Measurements from ENCODE around the gene RAP1GAP2. TPM values are rescaled to one million over a fixed set of nuclear protein-coding genes. Genes with fewer than 3 reads are reported as not detected.

The RAP1GAP2 gene
- polyA plus RNA-seq, 1 of the 3 experiments (the other 2 are of a cell fraction) = 22.0 TPM

- TF ChIP-seq REST (IDR thresholded peaks at IDR 0.05; ENCODE audit: low read depth, low read length) = no peak
- TF ChIP-seq TCF12 (IDR thresholded peaks at IDR 0.05) = no peak
These were observed 179.3 kb downstream of the RAP1GAP2 start (continued) for GRCh38 chr17:2975469-2975958.

DNA sequence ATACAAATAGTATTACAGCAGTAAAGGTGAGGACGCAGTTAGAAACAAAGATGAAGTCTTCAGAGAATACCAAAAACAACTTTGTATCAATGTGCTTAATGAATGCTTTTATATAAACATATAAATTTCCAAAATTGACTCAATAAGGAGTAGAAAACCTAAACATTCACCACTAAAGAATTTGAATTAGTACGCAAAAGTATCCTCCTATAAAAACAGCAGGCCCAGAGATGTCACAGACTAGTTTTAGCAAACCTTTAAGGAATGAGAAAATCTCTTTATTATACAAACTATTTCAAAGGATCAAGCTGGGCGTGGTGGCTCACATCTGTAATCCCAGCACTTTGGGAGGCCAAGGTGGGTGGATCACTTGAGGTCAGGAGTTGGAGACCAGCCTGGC is 180.9 kb downstream of the RAP1GAP2 start:
- no peaks in the 10 kb centered on the region for H4K20me1 ChIP-seq (ENCODE audit: insufficient read depth)
- H3K9me2 ChIP-seq = no peaks in the 10 kb centered on the region
- no peaks in the 10 kb centered on the region for H3K79me2 ChIP-seq (ENCODE audit: insufficient read depth)
- peaks cover 4% of the 10 kb centered on the region; the same call in 1 of the 2 replicates for H3K9me3 ChIP-seq
- CTCF ChIA-PET = interaction anchor here (0.7 to 2.0 kb wide), 2 partner anchors 42 to 128 kb away, joined by 3 to 6 read pairs; no protein-coding TSS in a partner anchor
- TF ChIP-seq GATA2 (CRISPR knock-in tag; IDR thresholded peaks at IDR 0.05) (no peak), NRF1 (IDR thresholded peaks at IDR 0.05; ENCODE audit: low read depth, low read length) (no peak), GABPA (IDR thresholded peaks at IDR 0.05; ENCODE audit: low read depth) (no peak), TEAD4 (IDR thresholded peaks at IDR 0.05; ENCODE audit: borderline replicate concordance, insufficient read depth) (no peak), RAD21 (IDR thresholded peaks at IDR 0.05; ENCODE audit: low read length) (no peak), CHD2 (IDR thresholded peaks at IDR 0.05; ENCODE audit: low read length, partially characterized antibody) (no peak), SMC3 (IDR thresholded peaks at IDR 0.05; ENCODE audit: low read depth, low read length) (no peak), RCOR1 (IDR thresholded peaks at IDR 0.05; ENCODE audit: low read length) (no peak), POLR2AphosphoS5 (IDR thresholded peaks at IDR 0.05; ENCODE audit: low read depth, low read length) (no peak)
- H3F3A ChIP-seq (replicated peaks; ENCODE audit: insufficient read depth) = peaks cover 7% of the 10 kb centered on the region
- no peak for DNase-seq
- POLR2A ChIA-PET = no interaction called here
- no peak overlapping the region for H3K4me2 ChIP-seq
- H3K4me1 ChIP-seq (ENCODE audit: control insufficient read depth in 1 of 2, insufficient read depth in 2 of 2, low read depth in 1 of 2, low read length in 1 of 2) = peaks cover 0 to 13% of the 10 kb centered on the region in 2 experiments; a peak in 2 of 4 replicates
- H3K27me3 ChIP-seq (ENCODE audit: insufficient read depth) = no peaks in the 10 kb centered on the region
- no peak overlapping the region for H3K4me3 ChIP-seq (ENCODE audit: low read depth in 2 of 2, low read length in 1 of 2)
- H3K36me3 ChIP-seq (replicated peaks in 1 of 2; ENCODE audit: control insufficient read depth in 1 of 2, insufficient read depth in 2 of 2, low read length in 1 of 2) = peaks cover 4 to 14% of the 10 kb centered on the region in 2 experiments
- no peak overlapping the region; a peak in 1 of 4 replicates for H3K27ac ChIP-seq (ENCODE audit: low read depth in 2 of 2, low read length in 1 of 2)
- H2AFZ ChIP-seq (ENCODE audit: low read depth) = no peak overlapping the region
- 94% methylated on average over 3 of the region's 3 CpGs for whole genome bisulfite sequencing (ENCODE audit: low lambda C conversion rate)
- no peak overlapping the region for H3K9ac ChIP-seq

DNA sequence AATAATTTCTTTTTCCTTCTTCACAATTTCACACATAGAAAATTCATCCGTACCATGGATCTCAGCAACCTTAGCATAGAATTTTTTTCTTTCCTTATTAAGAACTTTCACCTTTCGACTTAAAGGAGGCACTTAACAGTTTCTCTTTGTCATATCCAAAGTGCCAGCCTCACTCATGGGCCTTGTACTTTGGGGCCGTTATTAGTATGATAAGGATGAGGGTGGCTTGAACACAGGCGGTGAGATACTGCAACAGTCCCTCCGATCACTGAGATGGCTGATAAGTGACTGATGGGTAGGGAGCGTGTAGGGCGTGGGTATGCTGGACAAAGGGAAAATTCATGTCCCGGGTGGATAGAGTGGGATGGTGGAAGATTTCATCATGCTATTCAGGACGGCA is 181.9 kb downstream of the RAP1GAP2 start:
- Histone ChIP-seq H3K9ac (no peak overlapping the region), H3K4me1 (ENCODE audit: control insufficient read depth in 1 of 2, insufficient read depth in 2 of 2, low read depth in 1 of 2, low read length in 1 of 2) (peaks cover 1 to 15% of the 10 kb centered on the region in 2 experiments; a peak in 1 of 4 replicates), H3K9me3 (peaks cover 4% of the 10 kb centered on the region; the same call in 1 of the 2 replicates), H3K36me3 (replicated peaks in 1 of 2; ENCODE audit: control insufficient read depth in 1 of 2, insufficient read depth in 2 of 2, low read length in 1 of 2) (peaks cover 4 to 12% of the 10 kb centered on the region in 2 experiments), H3K4me2 (no peak overlapping the region), H3F3A (replicated peaks; ENCODE audit: insufficient read depth) (peaks cover 8% of the 10 kb centered on the region), H3K9me2 (no peaks in the 10 kb centered on the region), H3K79me2 (ENCODE audit: insufficient read depth) (no peaks in the 10 kb centered on the region), H3K27me3 (ENCODE audit: insufficient read depth) (no peaks in the 10 kb centered on the region), H3K4me3 (ENCODE audit: low read depth in 2 of 2, low read length in 1 of 2) (no peak overlapping the region), H2AFZ (ENCODE audit: low read depth) (no peak overlapping the region), H4K20me1 (ENCODE audit: insufficient read depth) (no peaks in the 10 kb centered on the region), H3K27ac (ENCODE audit: low read depth in 2 of 2, low read length in 1 of 2) (no peak overlapping the region)
- 96% methylated on average over 9 of the region's 9 CpGs for WGBS (ENCODE audit: low lambda C conversion rate)
- POLR2A ChIA-PET = interaction anchor here (0.7 kb wide), 1 partner anchor 13 kb away, joined by 3 read pairs; no protein-coding TSS in a partner anchor
- DNase-seq = no peak
- CTCF ChIA-PET = interaction anchor here (0.6 to 2.0 kb wide), 2 partner anchors 64 to 129 kb away, joined by 3 to 6 read pairs; no protein-coding TSS in a partner anchor
- TF ChIP-seq GATA2 (CRISPR knock-in tag; IDR thresholded peaks at IDR 0.05) = no peak

Data from SK-N-SH (cell line).